GM21360 (cell line): ENCODE data around the gene ISL2.

ENCODE experiments used
- ATAC-seq: cut with Tn5 transposase; IDR thresholded peaks from one replicate; pipeline ENCODE4 v1.9.1; 2021; ENCODE audit warnings: mild to moderate bottlenecking, moderate library complexity; ENCODE audit not compliant: unreplicated experiment

Gene ISL2

GRCh38 chr15:76327191-76328105 is 9.1 kb upstream of the ISL2 start:
- no peak for ATAC-seq

GRCh38 chr15:76328106-76328696 is 8.4 kb upstream of the ISL2 start:
- ATAC-seq, result no peak

GRCh38 chr15:76328958-76329357 is 7.6 kb upstream of the ISL2 start:
- ATAC-seq, result no peak

GRCh38 chr15:76330080-76330680 is 6.4 kb upstream of the ISL2 start:
- ATAC-seq, result no peak

GRCh38 chr15:76332796-76333195 is 3.8 kb upstream of the ISL2 start:
- ATAC-seq, result no peak

GRCh38 chr15:76333309-76333708 is 3.3 kb upstream of the ISL2 start:
- ATAC-seq, result no peak

- ATAC-seq, result no peak
These were observed 2.7 kb upstream of the ISL2 start for GRCh38 chr15:76333720-76334437.

GRCh38 chr15:76334438-76335306 is 1.9 kb upstream of the ISL2 start:
- ATAC-seq, result no peak

- no peak for ATAC-seq
These were observed 993 bp upstream of the ISL2 start for GRCh38 chr15:76335307-76336253.

- ATAC-seq, result no peak
These were observed 604 bp downstream of the ISL2 start for GRCh38 chr15:76337059-76337695.

GRCh38 chr15:76337696-76338485 is 1.3 kb downstream of the ISL2 start:
- no peak for ATAC-seq

GRCh38 chr15:76338486-76339304 is 2.1 kb downstream of the ISL2 start:
- ATAC-seq, result no peak

- ATAC-seq, result no peak
These were observed 3.0 kb downstream of the ISL2 start for GRCh38 chr15:76339305-76340197.

GRCh38 chr15:76340198-76340802 is 3.7 kb downstream of the ISL2 start:
- ATAC-seq, result no peak

- ATAC-seq, result no peak
These were observed 4.3 kb downstream of the ISL2 start for GRCh38 chr15:76340803-76341365.
